Kidney epithelial cell (primary cell): Measurements from ENCODE around the gene PFAS. TPM values are rescaled to one million over a fixed set of nuclear protein-coding genes. Genes with fewer than 3 reads are reported as not detected.

ENCODE experiments used
- DNase-seq: peaks from one replicate; pipeline ENCODE4 v3.0.0-alpha.2; 2010; ENCODE audit warnings: low read depth
- H3K27me3 ChIP-seq: 2 replicates; pipeline ENCODE4 v1.6.0; 2011; ENCODE audit warnings: low read length; ENCODE audit not compliant: control insufficient read depth, insufficient read depth
- H3K36me3 ChIP-seq: 2 replicates; pipeline ENCODE4 v1.5.1; 2011; ENCODE audit warnings: low read length; ENCODE audit not compliant: control insufficient read depth, insufficient read depth
- H3K4me3 ChIP-seq: 2 replicates; pipeline ENCODE4 v1.5.1; 2011; ENCODE audit warnings: low read depth, mild to moderate bottlenecking, control low read depth, low read length
- total RNA-seq: library from RNA; depleted of rRNA; stranded (reverse); fragments of >200 nt; gene quantifications from 2 replicates; pipeline ENCODE4 v1.2.3, GENCODE V29; 2015
- TF ChIP-seq, protein P1 (sequence below): IDR thresholded peaks from 2 replicates; pipeline ENCODE4 v1.5.1; 2011; ENCODE audit warnings: mild to moderate bottlenecking, moderate library complexity, low read length, control low read depth, inconsistent platforms; ENCODE audit not compliant: insufficient read depth, poor library complexity, severe bottlenecking

Gene PFAS, protein sequence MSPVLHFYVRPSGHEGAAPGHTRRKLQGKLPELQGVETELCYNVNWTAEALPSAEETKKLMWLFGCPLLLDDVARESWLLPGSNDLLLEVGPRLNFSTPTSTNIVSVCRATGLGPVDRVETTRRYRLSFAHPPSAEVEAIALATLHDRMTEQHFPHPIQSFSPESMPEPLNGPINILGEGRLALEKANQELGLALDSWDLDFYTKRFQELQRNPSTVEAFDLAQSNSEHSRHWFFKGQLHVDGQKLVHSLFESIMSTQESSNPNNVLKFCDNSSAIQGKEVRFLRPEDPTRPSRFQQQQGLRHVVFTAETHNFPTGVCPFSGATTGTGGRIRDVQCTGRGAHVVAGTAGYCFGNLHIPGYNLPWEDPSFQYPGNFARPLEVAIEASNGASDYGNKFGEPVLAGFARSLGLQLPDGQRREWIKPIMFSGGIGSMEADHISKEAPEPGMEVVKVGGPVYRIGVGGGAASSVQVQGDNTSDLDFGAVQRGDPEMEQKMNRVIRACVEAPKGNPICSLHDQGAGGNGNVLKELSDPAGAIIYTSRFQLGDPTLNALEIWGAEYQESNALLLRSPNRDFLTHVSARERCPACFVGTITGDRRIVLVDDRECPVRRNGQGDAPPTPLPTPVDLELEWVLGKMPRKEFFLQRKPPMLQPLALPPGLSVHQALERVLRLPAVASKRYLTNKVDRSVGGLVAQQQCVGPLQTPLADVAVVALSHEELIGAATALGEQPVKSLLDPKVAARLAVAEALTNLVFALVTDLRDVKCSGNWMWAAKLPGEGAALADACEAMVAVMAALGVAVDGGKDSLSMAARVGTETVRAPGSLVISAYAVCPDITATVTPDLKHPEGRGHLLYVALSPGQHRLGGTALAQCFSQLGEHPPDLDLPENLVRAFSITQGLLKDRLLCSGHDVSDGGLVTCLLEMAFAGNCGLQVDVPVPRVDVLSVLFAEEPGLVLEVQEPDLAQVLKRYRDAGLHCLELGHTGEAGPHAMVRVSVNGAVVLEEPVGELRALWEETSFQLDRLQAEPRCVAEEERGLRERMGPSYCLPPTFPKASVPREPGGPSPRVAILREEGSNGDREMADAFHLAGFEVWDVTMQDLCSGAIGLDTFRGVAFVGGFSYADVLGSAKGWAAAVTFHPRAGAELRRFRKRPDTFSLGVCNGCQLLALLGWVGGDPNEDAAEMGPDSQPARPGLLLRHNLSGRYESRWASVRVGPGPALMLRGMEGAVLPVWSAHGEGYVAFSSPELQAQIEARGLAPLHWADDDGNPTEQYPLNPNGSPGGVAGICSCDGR (N-terminal part only)
- total RNA-seq, result 33.5 and 34.3 TPM in 2 replicates

DNA sequence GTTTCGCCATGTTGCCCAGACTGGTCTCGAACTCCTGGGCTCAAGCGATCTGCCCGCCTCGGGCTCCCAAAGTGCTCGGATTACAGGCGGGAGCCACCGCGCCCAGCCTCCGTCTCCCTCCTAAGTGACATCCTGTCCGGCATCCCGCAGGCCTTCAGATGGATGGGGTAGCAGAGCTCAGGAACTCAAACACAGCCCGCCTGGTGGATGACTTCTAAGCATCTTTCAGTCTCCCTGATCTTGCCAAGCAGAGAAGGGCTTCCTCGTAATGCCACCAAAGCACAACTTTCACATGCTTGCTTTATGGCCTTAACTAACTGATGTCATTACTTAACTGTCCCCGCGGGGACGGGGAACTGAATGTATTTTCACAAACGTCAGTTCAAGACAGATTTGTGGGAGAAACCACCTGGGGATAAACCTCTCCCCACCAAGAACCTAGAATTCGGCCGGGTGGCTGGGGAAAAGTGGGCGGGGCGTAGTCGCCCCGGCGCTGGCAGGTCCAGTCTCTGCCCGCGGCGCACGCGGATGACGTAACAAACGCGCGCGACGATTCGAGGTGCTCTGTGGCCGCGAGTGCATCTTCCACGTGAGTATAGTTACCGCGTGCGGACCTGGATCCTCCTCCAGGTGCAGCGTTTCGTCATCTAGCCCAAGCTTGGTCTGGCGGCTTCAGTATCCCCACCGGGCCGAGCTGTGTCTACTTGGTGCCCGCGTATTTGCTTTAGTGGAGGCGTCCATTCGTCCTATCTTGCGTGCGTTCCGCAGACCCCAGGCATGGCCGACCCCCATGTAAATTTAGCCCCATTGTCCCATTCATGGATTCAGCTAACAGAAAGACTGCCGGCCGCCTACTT is at the start of gene PFAS:
TSS of gene PFAS (plus strand) at position 539 of the 857 bp plus-strand sequence. CDS start 4,649 bp downstream, outside the sequence.
- TF ChIP-seq, protein P1, sequence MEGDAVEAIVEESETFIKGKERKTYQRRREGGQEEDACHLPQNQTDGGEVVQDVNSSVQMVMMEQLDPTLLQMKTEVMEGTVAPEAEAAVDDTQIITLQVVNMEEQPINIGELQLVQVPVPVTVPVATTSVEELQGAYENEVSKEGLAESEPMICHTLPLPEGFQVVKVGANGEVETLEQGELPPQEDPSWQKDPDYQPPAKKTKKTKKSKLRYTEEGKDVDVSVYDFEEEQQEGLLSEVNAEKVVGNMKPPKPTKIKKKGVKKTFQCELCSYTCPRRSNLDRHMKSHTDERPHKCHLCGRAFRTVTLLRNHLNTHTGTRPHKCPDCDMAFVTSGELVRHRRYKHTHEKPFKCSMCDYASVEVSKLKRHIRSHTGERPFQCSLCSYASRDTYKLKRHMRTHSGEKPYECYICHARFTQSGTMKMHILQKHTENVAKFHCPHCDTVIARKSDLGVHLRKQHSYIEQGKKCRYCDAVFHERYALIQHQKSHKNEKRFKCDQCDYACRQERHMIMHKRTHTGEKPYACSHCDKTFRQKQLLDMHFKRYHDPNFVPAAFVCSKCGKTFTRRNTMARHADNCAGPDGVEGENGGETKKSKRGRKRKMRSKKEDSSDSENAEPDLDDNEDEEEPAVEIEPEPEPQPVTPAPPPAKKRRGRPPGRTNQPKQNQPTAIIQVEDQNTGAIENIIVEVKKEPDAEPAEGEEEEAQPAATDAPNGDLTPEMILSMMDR, result no peak
- DNase-seq, result peak; percentile 64
- H3K36me3 ChIP-seq, result no peaks in the 10 kb centered on the region
- H3K27me3 ChIP-seq, result no peaks in the 10 kb centered on the region
- H3K4me3 ChIP-seq, result peak within 1 kb of the TSS; percentile 77

DNA sequence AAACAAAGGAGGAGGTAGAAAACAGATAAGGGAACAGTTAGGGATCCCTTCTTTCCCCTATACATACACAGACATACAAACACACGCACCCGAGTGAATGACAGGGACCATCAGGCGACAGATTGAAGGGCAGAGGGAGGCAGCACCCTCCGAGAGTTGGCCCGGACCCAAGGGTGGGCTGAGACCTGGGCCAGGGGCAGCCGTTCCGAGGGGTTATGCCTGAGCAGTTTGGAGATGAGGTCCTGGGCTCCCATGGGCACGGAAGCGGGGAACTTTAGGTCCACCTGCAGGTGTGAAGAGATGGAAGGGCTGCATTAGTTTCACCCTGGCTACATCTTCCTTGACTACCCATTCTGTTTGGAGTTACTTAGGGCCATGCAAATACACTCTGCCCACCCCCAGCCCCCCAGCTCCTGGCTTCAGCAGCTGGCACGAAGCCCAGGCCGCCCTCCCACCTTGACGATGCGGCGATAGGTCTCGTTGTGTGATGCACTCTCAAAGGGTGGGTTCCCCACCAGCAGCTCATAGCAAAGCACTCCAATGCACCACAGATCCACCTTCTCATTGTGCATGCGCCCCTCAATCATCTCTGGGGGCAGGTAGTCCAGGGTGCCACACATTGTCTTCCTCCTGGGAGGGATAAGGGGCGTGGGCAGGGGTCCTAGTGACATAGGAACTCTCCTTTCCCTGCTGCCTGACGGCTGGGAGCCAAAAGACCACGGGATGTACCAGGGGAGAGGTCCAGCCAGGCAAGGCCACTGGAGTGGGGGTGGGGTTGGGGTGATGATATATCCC is 44.1 kb upstream of the PFAS start:
- Histone ChIP-seq H3K27me3 (no peaks in the 10 kb centered on the region), H3K36me3 (peaks cover 2% of the 10 kb centered on the region), H3K4me3 (no peak overlapping the region)
- TF ChIP-seq, protein P1, result no peak
- DNase-seq, result no peak

DNA sequence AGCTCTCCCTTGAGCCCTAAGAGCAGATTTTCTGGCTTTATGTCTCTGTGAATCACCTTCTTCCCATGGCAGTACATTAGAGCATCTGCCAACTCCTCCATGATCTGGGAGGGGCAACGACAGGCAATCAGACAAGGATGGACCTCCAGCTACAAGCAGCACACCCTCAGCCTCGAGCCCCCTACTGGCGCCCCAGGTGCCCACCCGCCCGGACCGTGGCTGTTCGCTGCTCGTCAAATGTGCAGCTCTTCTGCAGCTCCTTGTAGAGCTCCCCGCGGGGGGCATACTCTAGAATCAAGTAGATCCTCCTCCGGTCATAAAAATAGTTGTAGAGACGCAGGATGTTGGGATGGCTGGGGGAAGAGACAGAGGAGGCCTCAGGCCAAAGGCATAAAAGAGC is 42.6 kb upstream of the PFAS start:
- Histone ChIP-seq H3K36me3 (peaks cover 2% of the 10 kb centered on the region), H3K4me3 (no peak overlapping the region), H3K27me3 (no peaks in the 10 kb centered on the region)
- TF ChIP-seq, protein P1, result no peak
- no peak for DNase-seq

DNA sequence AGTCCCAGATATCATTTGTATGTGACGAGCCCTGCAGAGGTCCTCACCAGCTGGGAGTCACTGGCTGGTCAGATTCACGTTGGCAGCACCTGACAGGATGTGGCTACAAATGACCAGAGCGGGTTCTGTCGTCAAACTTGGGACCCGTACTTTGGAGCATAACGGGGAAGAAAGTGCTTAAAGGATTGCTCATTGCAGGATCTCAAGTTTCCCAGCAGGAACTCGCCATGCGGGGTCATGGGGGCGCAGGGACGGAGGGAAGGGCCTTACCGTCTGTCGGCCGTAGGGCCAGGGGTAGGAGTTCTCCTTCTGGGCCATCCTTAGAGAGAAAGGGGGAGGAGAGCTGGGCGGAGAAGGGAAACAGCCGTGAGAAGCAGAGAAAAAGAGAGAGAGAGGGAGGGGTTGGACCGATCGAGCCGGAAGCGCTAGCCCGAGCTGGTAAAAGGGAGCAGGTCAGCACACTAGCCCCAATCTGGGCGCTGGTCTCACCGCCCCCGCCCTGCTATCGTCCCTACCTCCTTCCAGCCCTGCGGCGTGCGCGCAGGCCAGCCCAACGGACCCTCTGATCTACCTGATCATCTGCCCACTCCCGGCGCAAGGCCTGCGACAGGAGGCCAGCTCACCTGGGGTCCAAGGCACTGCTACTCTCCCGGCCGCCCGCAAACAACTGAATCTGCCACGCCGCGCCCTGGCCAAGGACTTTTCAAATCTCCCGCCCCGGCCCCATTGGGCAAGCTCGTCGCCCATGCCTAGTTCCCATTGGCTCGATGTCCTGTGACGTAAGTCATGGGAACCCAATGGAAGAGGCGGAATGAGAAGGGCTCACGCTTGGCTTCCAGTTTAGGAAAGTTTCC is 39.0 kb upstream of the PFAS start, which contains the start of gene AURKB:
TSS of gene AURKB (minus strand) at position 669 of the 854 bp plus-strand sequence. CDS start at position 318, 351 bp downstream.
- no peaks in the 10 kb centered on the region for H3K27me3 ChIP-seq
- TF ChIP-seq, protein P1, result no peak
- DNase-seq, result peak; percentile 87
- peak within 1 kb of the TSS; percentile 67 for H3K4me3 ChIP-seq
- H3K36me3 ChIP-seq, result peaks cover 2% of the 10 kb centered on the region
